ENCODE measurements around the gene HSDL2.

- TF ChIP-seq CTCF (IDR thresholded peaks at IDR 0.05) (no peak), REST (IDR thresholded peaks at IDR 0.05; ENCODE audit: insufficient read depth in 1 of 2, low read depth in 2 of 2, low read length in 1 of 2) (no peak), POLR2AphosphoS5 (IDR thresholded peaks at IDR 0.05; ENCODE audit: low read depth, low read length) (no peak)
These were observed 1.4 kb upstream of the HSDL2 start for GRCh38 chr9:112378328-112379176.
